Endothelial cell of umbilical vein (primary cell): ENCODE measurements around the gene EPS8L2. TPM values are rescaled to one million over a fixed set of nuclear protein-coding genes. Genes with fewer than 3 reads are reported as not detected.

Experiments used
- BruUV-seq: library from RNA; stranded (reverse); fragments of 400-500 nt; replicated peaks from 2 replicates; lab custom pipeline; 2021; lab: Mats Ljungman, UMichigan
- CTCF ChIA-PET: fragments of 300-600, 350-600 bp; sonication (Branson Sonifier 250); formaldehyde crosslinking; loops from one replicate; lab custom pipeline; 2021; ENCODE audit warnings: antibody characterized with exemption, inconsistent platforms; lab: Charles Lee
- POLR2A ChIA-PET: fragments of 300-600, 350-600 bp; sonication (Branson Sonifier 250); formaldehyde crosslinking; loops from one replicate; lab custom pipeline; 2021; ENCODE audit warnings: antibody characterized with exemption, inconsistent platforms; lab: Charles Lee
- DNase-seq: peaks from one replicate; pipeline ENCODE4 v3.0.0-alpha.2; 2011; ENCODE audit warnings: low read depth, low spot score
- FAIRE-seq: peaks from 2 replicates; lab custom pipeline; 2011; peaks lifted over from hg19 to GRCh38; lab: Jason Lieb, UNC
- H2AFZ ChIP-seq: 2 replicates; pipeline ENCODE4 v1.6.0; 2012; ENCODE audit warnings: low read depth, low read length, control low read depth, inconsistent platforms
- H3K27ac ChIP-seq: 2 replicates; pipeline ENCODE4 v1.5.1; 2011; ENCODE audit warnings: low read depth, mild to moderate bottlenecking, control low read depth, low read length, moderate library complexity; ENCODE audit not compliant: insufficient read depth
- H3K27me3 ChIP-seq, 2 experiments: 2 replicates each; pipeline versions ENCODE4 v1.6.0 to v1.6.1; 2011; ENCODE audit warnings: low read length in 2 of 2, mixed read lengths in 1 of 2; ENCODE audit not compliant: control insufficient read depth in 2 of 2, insufficient read depth in 2 of 2
- H3K36me3 ChIP-seq, 2 experiments: 2 replicates in 1 of 2; 3 replicates in 1 of 2; pipeline ENCODE4 v1.5.1; 2011; ENCODE audit warnings: low read length in 2 of 2, mild to moderate bottlenecking in 1 of 2, moderate library complexity in 1 of 2; ENCODE audit not compliant: control insufficient read depth in 2 of 2, insufficient read depth in 2 of 2; ENCODE audit errors: extremely low read depth in 1 of 2
- H3K4me1 ChIP-seq: 3 replicates; pipeline ENCODE4 v1.5.1; 2011; ENCODE audit warnings: mild to moderate bottlenecking, low read length; ENCODE audit not compliant: control insufficient read depth, insufficient read depth; ENCODE audit errors: extremely low read depth
- H3K4me2 ChIP-seq: 2 replicates; pipeline ENCODE4 v1.6.1; 2011; ENCODE audit warnings: low read length, control low read depth, mixed read lengths; ENCODE audit not compliant: insufficient read depth
- H3K4me3 ChIP-seq, 3 experiments: fragments of 200-600 bp in 1 of 3; sonication (generic), shearing (Covaris generic) in 1 of 3; replicated peaks in 1 of 3; 2 replicates each; pipeline ENCODE4 v1.5.1; 2011 to 2016; ENCODE audit warnings: control low read depth in 3 of 3, low read length in 3 of 3, mild to moderate bottlenecking in 2 of 3, inconsistent platforms in 1 of 3, low read depth in 1 of 3, moderate library complexity in 1 of 3; ENCODE audit not compliant: insufficient read depth in 1 of 3
- H3K79me2 ChIP-seq: 2 replicates; pipeline ENCODE4 v1.6.0; 2012; ENCODE audit warnings: low read length, inconsistent platforms; ENCODE audit not compliant: control insufficient read depth, insufficient read depth
- H3K9ac ChIP-seq: replicated peaks from 2 replicates; pipeline ENCODE3; 2011; ENCODE audit warnings: low read length, control low read depth; ENCODE audit not compliant: insufficient read depth; ENCODE audit errors: extremely low read depth
- H3K9me1 ChIP-seq: replicated peaks from 3 replicates; pipeline ENCODE4 v1.6.0; 2011; ENCODE audit warnings: mild to moderate bottlenecking, low read length; ENCODE audit not compliant: control insufficient read depth, insufficient read depth; ENCODE audit errors: extremely low read depth
- H3K9me3 ChIP-seq: replicated peaks from 2 replicates; pipeline ENCODE4 v1.5.1; 2012; ENCODE audit warnings: low read length, inconsistent platforms; ENCODE audit not compliant: control insufficient read depth, insufficient read depth
- H4K20me1 ChIP-seq: replicated peaks from 2 replicates; pipeline ENCODE3; 2011; ENCODE audit warnings: mild to moderate bottlenecking, low read length; ENCODE audit not compliant: control insufficient read depth, insufficient read depth; ENCODE audit errors: extremely low read depth
- EZH2 ChIP-seq: IDR thresholded peaks from 2 replicates; pipeline ENCODE4 v1.6.1; 2012; ENCODE audit warnings: borderline replicate concordance, low read depth, mild to moderate bottlenecking, moderate library complexity, low read length, inconsistent platforms; ENCODE audit not compliant: severe bottlenecking
- FOS ChIP-seq: IDR thresholded peaks from 2 replicates; pipeline ENCODE4 v1.6.1; 2011; ENCODE audit warnings: mild to moderate bottlenecking, low read length, moderate library complexity, borderline replicate concordance; ENCODE audit not compliant: insufficient read depth
- GATA2 ChIP-seq: IDR thresholded peaks from 2 replicates; pipeline ENCODE4 v1.7.0; 2011; ENCODE audit warnings: low read depth, mild to moderate bottlenecking, moderate library complexity, mixed read lengths, low read length; ENCODE audit not compliant: insufficient read length, insufficient read depth
- JUN ChIP-seq: IDR thresholded peaks from 2 replicates; pipeline ENCODE4 v1.6.1; 2011; ENCODE audit warnings: borderline replicate concordance, low read depth; ENCODE audit not compliant: insufficient read length, insufficient read depth
- MAX ChIP-seq: IDR thresholded peaks from 2 replicates; pipeline ENCODE4 v1.6.1; 2011; ENCODE audit not compliant: insufficient read depth, insufficient read length
- POLR2A ChIP-seq: IDR thresholded peaks from 2 replicates; pipeline ENCODE4 v1.6.1; 2012; ENCODE audit warnings: low read depth, mild to moderate bottlenecking, control low read depth, low read length
- POLR2AphosphoS5 ChIP-seq: IDR thresholded peaks from 2 replicates; pipeline ENCODE4 v1.6.1; 2012; ENCODE audit warnings: low read depth, mild to moderate bottlenecking, control low read depth, low read length, moderate library complexity; ENCODE audit not compliant: insufficient read depth
- dilution Hi-C: fragments of 300-500 bp; cut with MboI; formaldehyde crosslinking; loops from one replicate; pipeline ENCODE4 v1.15.0; 2019; ENCODE audit warnings: low sequenced_read_pairs; ENCODE audit not compliant: extremely low pct_ligation_motif_present
- intact Hi-C: fragments of 100-400 bp; cut with micrococcal nuclease; formaldehyde crosslinking; loops from one replicate; pipeline ENCODE4 v1.10.0; 2022
- polyA plus RNA-seq, 4 experiments: library from polyadenylated mRNA; depleted of rRNA in 3 of 4; stranded (reverse) in 3 of 4; unstranded in 1 of 4; fragments of >200 nt; gene quantifications; 2 replicates each; pipeline versions ENCODE4 v1.2.1 to v1.2.3, GENCODE V29; 2011 to 2012; ENCODE audit warnings: missing spikeins in 1 of 4
- total RNA-seq: library from RNA; stranded (reverse); gene quantifications from 2 replicates; pipeline ENCODE4 v1.2.3, GENCODE V29; 2021
- TF ChIP-seq, protein P1 (sequence below), 2 donors: IDR thresholded peaks; 1 replicate in 1 of 2; 2 replicates in 1 of 2; pipeline ENCODE4 v1.5.1; 2011; ENCODE audit warnings: low read length in 2 of 2, mild to moderate bottlenecking in 2 of 2, moderate library complexity in 2 of 2, control low read depth in 1 of 2, inconsistent platforms in 1 of 2, low read depth in 1 of 2; ENCODE audit not compliant: insufficient read depth in 1 of 2; ENCODE audit errors: extremely low read depth in 1 of 2

The EPS8L2 gene
- total and polyA plus RNA-seq, 2 donors (not counting 3 experiments of a cell fraction or from before 2014, with no cell fraction given): 5.2 to 12.5 TPM

GRCh38 chr11:691710-692590, 14.1 kb upstream of the EPS8L2 start:
- dilution Hi-C loops (no loop called here), intact Hi-C loops (no loop called here)
- Histone ChIP-seq H3K27ac (no peak overlapping the region), H2AFZ (no peak overlapping the region), H3K9me3 (no peaks in the 10 kb centered on the region), H3K9ac (no peak overlapping the region), H3K36me3 (peaks cover 0 to 8% of the 10 kb centered on the region in 2 experiments), H3K4me2 (no peak overlapping the region), H4K20me1 (no peaks in the 10 kb centered on the region), H3K9me1 (no peaks in the 10 kb centered on the region), H3K79me2 (peaks cover 48% of the 10 kb centered on the region), H3K4me1 (peaks cover 32% of the 10 kb centered on the region), H3K4me3 (no peak overlapping the region), H3K27me3 (no peaks in the 10 kb centered on the region)
- POLR2A ChIA-PET: no interaction called here
- CTCF ChIA-PET: interaction anchor here (1.4 to 1.7 kb wide), 2 partner anchors 11 to 36 kb away, joined by 3 to 6 read pairs; no protein-coding TSS in a partner anchor
- FAIRE-seq (no peak), DNase-seq (no peak)
- no TSS peak for BruUV-seq
- no peak for TF ChIP-seq FOS
- TF ChIP-seq, protein P1, sequence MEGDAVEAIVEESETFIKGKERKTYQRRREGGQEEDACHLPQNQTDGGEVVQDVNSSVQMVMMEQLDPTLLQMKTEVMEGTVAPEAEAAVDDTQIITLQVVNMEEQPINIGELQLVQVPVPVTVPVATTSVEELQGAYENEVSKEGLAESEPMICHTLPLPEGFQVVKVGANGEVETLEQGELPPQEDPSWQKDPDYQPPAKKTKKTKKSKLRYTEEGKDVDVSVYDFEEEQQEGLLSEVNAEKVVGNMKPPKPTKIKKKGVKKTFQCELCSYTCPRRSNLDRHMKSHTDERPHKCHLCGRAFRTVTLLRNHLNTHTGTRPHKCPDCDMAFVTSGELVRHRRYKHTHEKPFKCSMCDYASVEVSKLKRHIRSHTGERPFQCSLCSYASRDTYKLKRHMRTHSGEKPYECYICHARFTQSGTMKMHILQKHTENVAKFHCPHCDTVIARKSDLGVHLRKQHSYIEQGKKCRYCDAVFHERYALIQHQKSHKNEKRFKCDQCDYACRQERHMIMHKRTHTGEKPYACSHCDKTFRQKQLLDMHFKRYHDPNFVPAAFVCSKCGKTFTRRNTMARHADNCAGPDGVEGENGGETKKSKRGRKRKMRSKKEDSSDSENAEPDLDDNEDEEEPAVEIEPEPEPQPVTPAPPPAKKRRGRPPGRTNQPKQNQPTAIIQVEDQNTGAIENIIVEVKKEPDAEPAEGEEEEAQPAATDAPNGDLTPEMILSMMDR (IDR thresholded peaks at IDR 0.05; ENCODE audit: extremely low read depth in 1 of 2, insufficient read depth in 1 of 2, low read depth in 1 of 2, low read length in 2 of 2): no peak
- TF ChIP-seq POLR2AphosphoS5: no peak
- TF ChIP-seq JUN: no peak
- TF ChIP-seq MAX: no peak
- no peak for TF ChIP-seq POLR2A
- no peak for TF ChIP-seq EZH2
- no peak for TF ChIP-seq GATA2
